Right lobe of liver (tissue), 6 donors: ENCODE measurements around the gene IL22RA1. TPM values are rescaled to one million over a fixed set of nuclear protein-coding genes. Genes with fewer than 3 reads are reported as not detected.
A peak's percentile ranks its signal among the peaks of the same experiment; 100 is the strongest.

ENCODE experiments used
- ATAC-seq, 4 donors: fragments of 200-7000 bp; cut with Tn5 transposase; one replicate each; pipeline ENCODE4 v1.9.1; 2020; ENCODE audit warnings: mild to moderate bottlenecking in 4 of 4, moderate library complexity in 4 of 4
- DNase-seq, 3 donors: peaks; one replicate each; pipeline ENCODE4 v3.0.0-alpha.2; 2020
- H3K27ac ChIP-seq, 3 donors: fragments of 200-600 bp; one replicate each; pipeline ENCODE4 v1.8.0; 2022
- H3K27me3 ChIP-seq, 2 donors: fragments of 200-600 bp; one replicate each; pipeline ENCODE4 v1.8.0; 2022
- H3K36me3 ChIP-seq, 4 donors: fragments of 200-600 bp; sonication (generic) in 1 of 4; one replicate each; pipeline versions ENCODE4 v1.5.1 to v1.8.0; 2017 to 2022; ENCODE audit warnings: control low read depth in 1 of 4
- H3K4me1 ChIP-seq, 4 donors: fragments of 200-600 bp; sonication (generic) in 1 of 4; one replicate each; pipeline versions ENCODE4 v1.5.1 to v1.8.0; 2017 to 2022; ENCODE audit warnings: control low read depth in 1 of 4
- H3K4me3 ChIP-seq, 3 donors: fragments of 200-600 bp; one replicate each; pipeline ENCODE4 v1.8.0; 2022
- H3K9me3 ChIP-seq, 4 donors: fragments of 200-600 bp; sonication (generic) in 1 of 4; one replicate each; pipeline versions ENCODE4 v1.5.1 to v1.8.0; 2017 to 2022; ENCODE audit warnings: control low read depth in 1 of 4
- CTCF ChIP-seq, 4 donors: fragments of 200-600 bp in 3 of 4; fragments of 450-650 bp in 1 of 4; IDR thresholded peaks; one replicate each; pipeline versions ENCODE4 v1.5.1 to v1.8.0; 2016 to 2022; ENCODE audit warnings: antibody characterized with exemption in 4 of 4, mild to moderate bottlenecking in 2 of 4
- POLR2A ChIP-seq: fragments of 450-650 bp; IDR thresholded peaks from one replicate; pipeline ENCODE4 v1.6.1; 2017; ENCODE audit warnings: antibody characterized with exemption, mild to moderate bottlenecking
- WGBS: methylation state at CpG from one replicate; pipeline ENCODE4 v1.1.6; 2018; ENCODE audit warnings: low coverage, low lambda C conversion rate; ENCODE audit not compliant: insufficient coverage; ENCODE audit errors: missing lambda C conversion rate; 5-methylcytosine and 5-hydroxymethylcytosine counted together
- intact Hi-C, 2 donors: fragments of 100-400 bp; cut with DNase I; formaldehyde crosslinking; loops; one replicate each; pipeline versions ENCODE4 v1.11.2 to v1.14.1; 2022
- total RNA-seq, 6 experiments: library from RNA; depleted of rRNA in 2 of 6; stranded (reverse); fragments of >200 nt in 2 of 6; fragmentation: NEBNext Ultra II Directional in 3 of 6; extraction: Animal tissue kit (Norgen Biotek cat#: 25700) in 3 of 6; gene quantifications; one replicate each; pipeline versions ENCODE4 v1.1.0 to v1.2.4, GENCODE V29; 2016 to 2023
- donor health status: DM: no; HTN: yes; CAD: no.
- donor health status: DM: no; HTN: no; CAD: no.
- donor health status: DM: no; HTN: no; CAD: no.
- donor health status: DM: no; HTN: yes; CAD: no.
- donor health status: DM: no; HTN: yes; CAD: no.

Gene IL22RA1
- total RNA-seq, 6 experiments from 2014 or later = 1.8 to 4.5 (median 2.8) TPM

DNA sequence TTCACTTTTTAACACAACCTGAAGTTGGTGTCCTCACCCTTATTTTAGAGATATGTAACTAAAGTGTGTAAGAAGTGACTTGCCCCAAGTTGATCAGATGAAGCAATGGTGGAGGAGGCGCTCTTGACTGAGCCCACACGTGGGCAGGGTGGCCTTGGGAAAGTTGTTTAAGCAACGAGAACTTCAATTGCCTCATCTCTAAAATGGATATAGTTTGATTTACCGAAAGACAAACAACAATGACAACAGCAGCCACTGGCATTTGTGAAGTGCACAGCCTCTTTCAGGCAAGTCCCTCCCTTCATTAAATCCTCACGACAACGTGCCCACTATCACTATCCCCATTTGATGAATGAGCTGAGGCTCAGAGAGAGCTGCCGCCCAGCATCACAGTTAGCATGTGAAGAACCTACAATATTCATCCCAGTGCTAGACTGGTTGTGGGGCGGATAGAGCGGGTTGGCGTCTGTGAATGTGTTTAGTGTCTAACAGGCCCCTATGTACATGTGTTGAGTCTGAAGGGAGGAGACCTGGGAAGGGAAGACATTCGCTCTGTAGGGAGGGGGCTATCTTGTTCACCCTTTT is 3.0 kb downstream of the IL22RA1 start:
- 87% methylated on average over 11 of the region's 11 CpGs for whole genome bisulfite sequencing
- no peak for DNase-seq
- Histone ChIP-seq H3K27me3 (no peaks in the 10 kb centered on the region), H3K27ac (no peak overlapping the region), H3K36me3 (no peaks in the 10 kb centered on the region), H3K9me3 (no peaks in the 10 kb centered on the region), H3K4me1 (peaks cover 0 to 22% (median 8%) of the 10 kb centered on the region in 4 donors), H3K4me3 (no peak overlapping the region)
- no peak for ATAC-seq
- intact Hi-C loops = no loop called here
- TF ChIP-seq POLR2A = no peak
- no peak for TF ChIP-seq CTCF (IDR thresholded peaks at IDR 0.05)

DNA sequence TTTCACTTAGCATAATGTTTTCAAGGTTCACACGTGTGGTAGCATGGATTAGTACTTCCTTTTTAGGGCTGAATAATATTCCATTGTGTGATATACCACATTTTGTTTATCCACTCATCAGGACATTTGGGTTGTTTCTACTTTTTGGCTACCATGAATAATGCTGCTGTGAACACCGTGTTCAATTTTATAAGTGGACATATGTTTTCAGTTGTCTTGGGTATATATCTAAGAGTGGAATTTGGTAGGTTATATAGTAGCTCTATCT is 3.8 kb downstream of the IL22RA1 start:
- no peaks in the 10 kb centered on the region for H3K27me3 ChIP-seq
- ATAC-seq = no peak
- 61% methylated on average over 2 of the region's 2 CpGs for WGBS
- no peak overlapping the region for H3K4me3 ChIP-seq
- intact Hi-C loops = no loop called here
- TF ChIP-seq CTCF (IDR thresholded peaks at IDR 0.05) (no peak), POLR2A (no peak)
- no peak overlapping the region for H3K27ac ChIP-seq
- no peaks in the 10 kb centered on the region for H3K9me3 ChIP-seq
- H3K4me1 ChIP-seq = peaks cover 0 to 22% (median 8%) of the 10 kb centered on the region in 4 donors
- DNase-seq = no peak
- H3K36me3 ChIP-seq = no peaks in the 10 kb centered on the region

DNA sequence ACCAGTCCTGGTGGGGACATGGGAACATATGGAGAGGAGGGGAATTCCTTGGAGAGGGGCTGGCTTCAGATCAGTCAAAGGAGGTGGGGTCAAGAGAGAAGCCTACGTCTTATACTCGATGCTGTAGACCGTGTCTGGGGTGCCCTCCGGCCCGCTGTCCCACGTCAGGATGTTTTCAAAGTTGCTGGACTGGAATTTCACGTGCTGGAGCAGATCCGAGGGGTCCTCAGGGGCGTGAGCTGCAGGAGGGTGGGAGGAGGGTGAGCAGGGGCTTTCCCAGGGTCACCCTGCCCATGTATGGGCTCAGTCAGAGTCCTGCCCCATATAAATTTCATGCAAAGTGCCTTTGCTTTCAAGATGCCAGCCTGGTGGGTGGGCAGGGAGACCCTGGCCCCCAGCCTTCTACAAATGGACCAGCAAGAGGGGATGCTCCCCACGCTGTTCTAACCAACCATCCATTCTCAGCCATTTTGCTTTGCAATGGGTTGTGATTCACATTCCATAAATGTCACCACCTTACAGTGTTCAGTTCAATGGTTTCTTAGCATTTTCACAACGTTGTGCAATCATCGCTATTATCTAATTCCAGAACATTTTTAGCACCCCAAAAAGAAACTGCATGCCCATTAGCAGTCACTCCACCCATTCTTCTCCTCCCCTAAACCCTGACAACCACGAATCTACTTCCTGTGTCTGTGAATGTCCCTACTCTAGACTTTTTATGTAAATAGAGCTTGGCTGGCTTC is 4.3 kb downstream of the IL22RA1 start:
- Histone ChIP-seq H3K27me3 (no peaks in the 10 kb centered on the region), H3K9me3 (no peaks in the 10 kb centered on the region), H3K4me3 (no peak overlapping the region), H3K4me1 (peaks cover 0 to 22% (median 7%) of the 10 kb centered on the region in 4 donors), H3K27ac (no peak overlapping the region), H3K36me3 (no peaks in the 10 kb centered on the region)
- 72% methylated on average over 10 of the region's 13 CpGs for WGBS
- no peak for ATAC-seq
- no peak for TF ChIP-seq CTCF (IDR thresholded peaks at IDR 0.05)
- no peak for TF ChIP-seq POLR2A
- intact Hi-C loops = no loop called here
- no peak for DNase-seq

DNA sequence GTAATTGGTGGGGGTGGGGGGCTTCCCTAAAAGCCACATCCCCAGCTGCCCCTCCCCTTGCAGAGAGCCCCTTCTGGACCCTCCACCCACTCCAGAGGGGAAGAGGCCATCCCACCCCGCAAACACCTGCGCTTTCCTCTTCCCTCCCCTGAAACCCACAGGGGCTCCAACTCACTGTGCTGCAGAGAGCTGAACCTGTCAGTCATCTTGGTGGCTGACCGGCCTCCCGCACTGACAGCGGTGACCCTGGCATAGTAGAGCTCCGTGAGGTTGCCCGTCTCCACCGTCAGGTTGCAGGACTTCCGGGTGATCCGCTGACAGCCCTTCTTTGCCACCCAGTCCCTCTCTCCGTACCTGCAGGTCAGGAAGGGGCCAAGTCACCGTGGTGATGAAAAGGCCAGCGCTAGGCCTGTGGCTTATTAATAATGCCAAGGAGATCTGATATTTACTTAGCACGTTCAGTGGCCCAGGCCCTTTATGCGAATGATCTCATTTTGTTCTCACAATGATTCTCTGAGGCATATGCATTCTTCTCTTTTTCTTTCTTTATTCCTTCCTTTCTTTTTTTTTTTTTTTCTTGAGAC is 5.9 kb downstream of the IL22RA1 start:
- H3K4me1 ChIP-seq = peaks cover 0 to 12% (median 2%) of the 10 kb centered on the region in 4 donors
- intact Hi-C loops = no loop called here
- DNase-seq = peak in 1 of 3 donors; percentile 30
- 79% methylated on average over 10 of the region's 15 CpGs for WGBS
- TF ChIP-seq POLR2A = no peak
- TF ChIP-seq CTCF (IDR thresholded peaks at IDR 0.05) = no peak
- H3K27me3 ChIP-seq = no peaks in the 10 kb centered on the region
- H3K9me3 ChIP-seq = no peaks in the 10 kb centered on the region
- no peak for ATAC-seq
- no peak overlapping the region for H3K27ac ChIP-seq
- H3K36me3 ChIP-seq = no peaks in the 10 kb centered on the region
- no peak overlapping the region for H3K4me3 ChIP-seq
